ENCODE results near the gene MEF2D.

Gene MEF2D

DNA sequence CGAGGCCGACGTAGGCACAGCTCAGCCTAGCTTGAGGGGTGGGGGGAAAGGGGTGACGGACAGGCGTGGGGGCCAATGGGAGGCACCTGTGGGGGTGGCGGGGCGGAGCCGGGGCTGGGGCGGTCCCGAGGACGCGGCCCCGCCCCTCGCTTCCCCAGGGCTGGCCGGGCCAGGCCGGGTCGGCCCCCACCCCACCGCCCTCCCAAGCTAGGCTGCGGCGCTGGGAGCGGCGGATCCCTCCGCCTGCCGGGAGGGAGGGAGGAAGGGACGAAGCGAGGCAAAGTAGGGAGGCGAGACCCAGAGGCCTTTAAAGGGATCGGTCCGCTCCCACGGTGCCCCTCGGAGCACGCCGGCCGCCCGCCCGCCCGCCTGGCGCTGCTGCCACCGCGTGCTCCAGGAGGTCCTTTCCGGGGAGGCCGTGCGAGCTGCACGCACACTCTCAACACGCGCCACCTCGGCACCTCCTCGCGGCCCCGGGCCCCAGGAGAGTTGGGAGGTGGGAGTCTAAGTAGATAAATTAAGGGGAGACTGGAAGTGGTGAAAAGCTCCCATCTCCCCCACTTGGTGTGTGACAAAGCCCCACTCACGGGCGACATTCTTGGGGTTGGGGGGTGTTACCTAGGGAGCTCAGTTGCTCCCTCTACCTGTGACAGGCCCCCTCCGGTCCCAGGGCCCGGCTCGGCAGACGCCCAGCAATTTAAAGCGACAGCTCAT, 375 bp upstream of the MEF2D start:
- DNase-seq (ENCODE audit: low spot score) = peak; percentile 95

GRCh38 chr1:156499842-156500542, 583 bp downstream of the MEF2D start:
- no peak for DNase-seq (ENCODE audit: low spot score)

DNA sequence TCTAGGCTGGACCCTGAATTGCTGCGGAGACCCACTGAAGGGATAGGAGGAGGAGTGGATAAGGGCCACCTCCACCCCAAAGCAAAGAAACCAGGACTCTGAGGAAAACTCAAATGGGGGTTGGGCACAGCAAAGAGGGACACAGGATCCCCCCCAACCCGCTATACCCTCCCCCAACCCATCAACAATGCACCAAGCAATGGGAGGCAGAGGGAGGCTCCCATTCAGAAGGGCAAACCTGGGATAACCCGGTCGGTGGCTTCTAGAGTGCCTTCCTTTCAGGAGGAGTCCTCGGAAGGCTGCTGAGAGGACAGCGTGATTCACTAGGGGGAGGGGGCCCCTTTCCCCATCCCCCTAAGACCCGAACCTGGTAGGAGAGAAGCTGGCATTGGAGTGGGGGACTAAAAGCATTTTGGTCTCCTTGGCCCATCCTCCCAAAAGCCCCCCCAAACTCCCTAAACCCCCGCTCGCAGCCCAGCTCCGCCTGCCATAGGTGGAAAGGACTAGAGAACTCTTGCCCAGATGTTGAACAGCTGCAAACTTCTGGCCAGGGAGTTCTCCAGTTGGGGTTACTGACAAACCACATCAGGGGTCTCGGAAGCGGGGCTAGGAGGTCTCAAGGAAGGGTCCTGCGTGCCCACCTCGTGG, 1.3 kb downstream of the MEF2D start:
- no peak for DNase-seq (ENCODE audit: low spot score)

GRCh38 chr1:156498432-156499193, 2.0 kb downstream of the MEF2D start:
- no peak for DNase-seq (ENCODE audit: low spot score)

- peak; percentile 69 for DNase-seq (ENCODE audit: low spot score)
Measured at GRCh38 chr1:156497743-156498431, 2.7 kb downstream of the MEF2D start.

DNA sequence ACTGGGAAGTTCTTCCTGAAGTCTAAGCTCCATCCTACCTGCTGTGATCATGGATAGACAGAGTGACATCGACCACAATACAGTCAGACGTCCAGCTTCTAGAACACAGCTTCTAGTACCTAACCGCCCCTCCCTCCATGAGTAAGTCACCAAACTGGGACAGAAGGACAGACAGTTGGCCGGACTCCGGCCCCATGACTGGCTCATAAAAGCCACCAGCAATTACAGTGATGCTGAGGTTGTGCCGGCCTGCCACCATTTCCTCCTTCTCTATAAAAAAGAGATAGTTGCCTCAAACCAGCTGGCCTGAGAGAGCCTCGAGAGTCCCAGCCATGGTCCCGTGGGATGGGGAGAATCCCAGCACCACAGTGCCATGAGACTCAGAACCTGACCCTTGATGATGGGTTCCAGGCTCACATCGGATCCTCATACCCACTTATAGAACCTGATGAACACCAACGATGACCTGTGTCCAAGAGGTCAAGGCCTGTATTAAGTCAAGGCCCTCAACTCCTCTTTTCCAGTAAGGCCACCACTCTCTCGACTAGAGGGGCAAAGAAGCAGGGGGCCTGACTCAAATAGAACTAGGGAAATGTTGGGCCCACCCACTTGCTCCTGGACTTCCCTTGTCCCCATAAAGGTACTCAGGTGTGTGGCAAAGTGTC, 3.4 kb downstream of the MEF2D start:
- no peak for DNase-seq (ENCODE audit: low spot score)

- no peak for DNase-seq (ENCODE audit: low spot score)
Measured at GRCh38 chr1:156496211-156496761, 4.3 kb downstream of the MEF2D start.

DNA sequence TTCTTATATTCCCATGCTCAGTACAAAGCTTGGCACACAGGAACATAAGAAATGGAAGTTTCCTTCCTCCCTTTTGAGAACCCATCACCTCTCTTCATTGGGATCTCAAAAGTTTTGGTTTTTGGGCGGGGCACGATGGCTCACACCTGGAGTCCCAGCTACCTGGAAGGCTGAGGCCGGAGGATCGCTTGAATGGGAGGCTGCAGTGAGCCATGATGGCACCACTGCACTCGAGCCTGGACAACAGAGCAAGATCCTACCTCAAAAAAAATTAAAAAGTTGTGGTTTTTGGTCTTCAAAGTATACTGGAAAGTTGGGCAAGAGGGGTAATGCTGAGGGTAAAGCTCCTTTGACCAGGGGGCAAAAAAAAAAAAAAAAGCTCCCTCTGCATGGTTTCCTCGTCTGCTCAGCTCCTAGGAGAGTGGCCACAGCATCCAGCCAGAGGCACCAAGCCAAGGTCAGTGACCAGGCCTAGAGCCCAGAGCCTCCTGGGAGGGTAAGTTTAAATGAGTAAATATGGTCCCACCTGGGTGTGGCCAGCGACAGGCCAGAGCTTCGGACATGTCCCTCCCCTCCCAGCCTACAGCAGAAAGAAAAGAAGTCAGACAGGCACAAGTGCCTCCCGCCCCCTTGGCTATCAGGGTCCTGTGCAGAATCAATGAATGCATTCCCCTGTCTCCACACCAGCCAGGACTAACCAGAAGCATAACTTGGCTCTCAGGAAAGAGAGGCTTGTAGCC, 5.0 kb downstream of the MEF2D start:
- no peak for DNase-seq (ENCODE audit: low spot score)

GRCh38 chr1:156494309-156494895, 6.2 kb downstream of the MEF2D start:
- DNase-seq (ENCODE audit: low spot score) = no peak

DNA sequence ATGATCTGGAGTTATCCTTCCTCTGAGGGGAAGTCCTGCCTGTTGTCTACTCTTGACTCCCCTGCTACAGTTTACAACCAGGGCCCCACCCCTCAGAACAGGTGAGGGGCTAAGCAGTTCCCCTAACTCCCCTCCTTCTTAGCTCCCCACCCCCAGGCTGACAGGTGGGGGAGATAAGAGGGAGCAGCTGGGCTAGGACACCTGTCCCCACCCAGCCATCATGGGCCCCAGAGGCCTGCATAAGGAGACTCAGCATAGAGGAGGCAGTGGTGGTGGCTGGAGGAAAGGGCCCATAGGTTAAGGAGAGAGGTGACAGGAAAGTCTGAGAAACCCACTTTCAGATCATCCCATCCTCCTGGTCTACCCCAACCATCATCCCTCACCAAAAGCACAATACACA, 6.8 kb downstream of the MEF2D start:
- DNase-seq (ENCODE audit: low spot score) = no peak

DNA sequence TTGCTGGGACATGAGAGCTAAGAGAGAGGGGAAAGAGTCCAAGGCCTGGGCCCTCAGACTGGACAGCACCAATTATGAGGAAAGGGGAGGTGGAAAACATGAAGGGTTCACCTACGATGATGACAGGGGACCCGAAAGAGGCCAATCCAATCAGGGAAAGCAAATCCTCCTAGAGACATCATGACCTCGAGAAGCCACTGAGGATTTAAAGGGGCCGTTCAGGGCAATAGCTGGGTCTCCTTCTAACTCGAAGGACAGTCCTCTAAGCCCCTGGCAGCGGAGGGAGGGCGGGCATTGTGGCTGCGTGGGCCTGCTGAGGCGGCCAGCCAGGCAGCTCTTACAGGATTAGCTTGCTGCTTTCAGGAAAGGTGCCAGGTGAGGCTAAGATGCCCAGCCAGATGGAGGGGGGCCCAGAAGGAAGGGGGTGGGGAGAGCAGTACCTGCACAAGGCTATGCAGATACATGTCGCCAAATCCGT, 7.4 kb downstream of the MEF2D start:
- no peak for DNase-seq (ENCODE audit: low spot score)

- peak; percentile 64 for DNase-seq (ENCODE audit: low spot score)
Measured at GRCh38 chr1:156492591-156493080, 7.9 kb downstream of the MEF2D start.

GRCh38 chr1:156492013-156492590, 8.5 kb downstream of the MEF2D start:
- no peak for DNase-seq (ENCODE audit: low spot score)

- DNase-seq (ENCODE audit: low spot score) = no peak
Measured at GRCh38 chr1:156491151-156491949, 9.2 kb downstream of the MEF2D start.

DNA sequence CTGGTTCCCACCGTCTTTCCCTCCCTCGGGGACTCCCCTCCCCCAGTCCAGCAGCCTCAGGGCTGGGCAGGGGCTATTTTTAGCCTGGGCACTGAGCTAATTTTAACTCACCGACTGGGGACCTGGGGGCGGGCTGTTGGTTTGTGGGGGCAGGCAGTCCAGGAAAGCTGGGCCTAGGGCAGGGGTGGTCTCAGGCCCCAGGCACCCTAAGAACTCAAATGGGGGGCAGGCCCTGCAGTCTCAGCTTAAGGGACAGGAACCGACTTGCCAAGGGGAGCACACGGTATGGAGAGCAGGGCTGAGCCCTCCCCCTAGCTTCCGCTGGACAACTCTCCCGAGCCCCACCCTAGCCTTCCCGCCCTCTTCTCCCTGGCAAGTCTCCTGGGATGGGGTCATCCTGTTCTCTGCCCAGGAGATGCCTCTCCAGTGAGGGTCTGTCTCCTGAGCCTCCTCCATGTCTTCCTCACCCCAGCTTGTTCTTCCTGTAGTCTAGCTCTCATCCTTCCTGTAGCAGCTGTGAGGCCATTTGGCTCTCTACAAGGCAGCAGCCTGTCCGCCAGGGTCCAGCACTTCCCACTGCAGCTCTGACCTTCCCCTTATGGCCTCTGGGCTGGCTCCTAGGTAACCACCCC, 10.1 kb downstream of the MEF2D start:
- no peak for DNase-seq (ENCODE audit: low spot score)

DNA sequence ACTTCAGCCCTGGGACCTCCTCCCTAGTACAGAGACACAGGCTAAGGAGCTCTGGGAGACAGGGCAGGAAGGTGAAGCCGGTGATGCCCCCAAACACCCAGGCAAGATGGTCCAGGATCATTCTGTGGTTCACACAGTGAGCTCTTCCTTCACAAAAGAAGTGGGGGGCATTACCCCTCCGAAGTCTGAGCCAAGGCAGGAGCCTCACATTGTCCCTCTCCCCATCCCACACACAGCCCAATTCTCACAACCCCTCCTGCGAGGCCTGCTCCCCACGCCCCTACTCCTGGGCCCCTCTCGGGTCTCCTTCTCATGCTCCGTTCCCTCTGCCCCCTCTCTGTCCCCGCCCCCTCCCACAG, 10.7 kb downstream of the MEF2D start:
- no peak for DNase-seq (ENCODE audit: low spot score)

GRCh38 chr1:156489166-156489934, 11.2 kb downstream of the MEF2D start:
- peak; percentile 72 for DNase-seq (ENCODE audit: low spot score)

All from pons (tissue), 1 donor.